Measurements from ENCODE around the gene NDUFB6. TPM values are rescaled to one million over a fixed set of nuclear protein-coding genes. Genes with fewer than 3 reads are reported as not detected.
A peak's percentile ranks its signal among the peaks of the same experiment; 100 is the strongest.

The NDUFB6 gene
- total and polyA plus RNA-seq, 10 of the 15 experiments (the other 5 are each of a cell fraction or from before 2014, with no cell fraction given), result 26.3 to 269 (median 61.4) TPM

GRCh38 chr9:32552172-32552872 is 20.6 kb downstream of the NDUFB6 start, which contains the start of the genes SMIM27 and TOPORS (continued):
- TF ChIP-seq CUX1 (IDR thresholded peaks at IDR 0.05; ENCODE audit: insufficient replicate concordance, low read depth, low read length) (no peak), ZNF687 (IDR thresholded peaks at IDR 0.05) (peak; percentile 26; the same call in 1 of the 2 replicates), BCL3 (IDR thresholded peaks at IDR 0.05; ENCODE audit: borderline replicate concordance, insufficient read depth, low read depth, low read length, poor library complexity, severe bottlenecking) (no peak), MEF2B (IDR thresholded peaks at IDR 0.05; ENCODE audit: partially characterized antibody, poor library complexity, severe bottlenecking) (peak; percentile 28), FOXK2 (IDR thresholded peaks at IDR 0.05) (no peak)

All from GM12878 (cell line).